GM12878 (cell line): ENCODE measurements around the gene TIMM50. TPM values are rescaled to one million over a fixed set of nuclear protein-coding genes. Genes with fewer than 3 reads are reported as not detected.

Experiments
- ASH2L ChIP-seq: fragments of 300-600, 200-600 bp; sonication (generic); IDR thresholded peaks from 2 replicates; pipeline ENCODE4 v1.6.1; 2017; ENCODE audit warnings: low read depth, mild to moderate bottlenecking, borderline replicate concordance
- CBX3 ChIP-seq: fragments of 200-600 bp; sonication (generic); IDR thresholded peaks from 2 replicates; pipeline ENCODE4 v1.6.1; 2016; ENCODE audit warnings: low read depth, borderline replicate concordance
- CEBPB ChIP-seq, 2 experiments: fragments of 150-350 bp in 1 of 2; IDR thresholded peaks; 2 replicates each; pipeline ENCODE4 v1.6.1; 2012 to 2014; ENCODE audit warnings: low read depth in 2 of 2, low read length in 2 of 2, borderline replicate concordance in 1 of 2, inconsistent platforms in 1 of 2
- EED ChIP-seq: sonication (generic); IDR thresholded peaks from 2 replicates; pipeline ENCODE4 v1.6.1; 2016; ENCODE audit warnings: antibody characterized with exemption, low read depth
- FOXM1 ChIP-seq: IDR thresholded peaks from 2 replicates; pipeline ENCODE4 v1.6.1; 2012; ENCODE audit warnings: low read depth, mild to moderate bottlenecking, inconsistent platforms, low read length, moderate library complexity
- HCFC1 ChIP-seq: fragments of 150-350 bp; IDR thresholded peaks from 2 replicates; pipeline ENCODE4 v1.6.1; 2014; ENCODE audit warnings: low read length
- IKZF1 ChIP-seq: fragments of 450-650 bp; conservative IDR thresholded peaks from 2 replicates; pipeline ENCODE4 v1.6.1; 2017; ENCODE audit warnings: antibody characterized with exemption, mild to moderate bottlenecking
- KAT2A ChIP-seq: conservative IDR thresholded peaks from 2 replicates; pipeline ENCODE4 v1.6.1; 2011; ENCODE audit warnings: low read depth, low read length; ENCODE audit not compliant: control insufficient read depth
- KDM1A ChIP-seq: fragments of 200-600 bp; sonication (generic); IDR thresholded peaks from 2 replicates; pipeline ENCODE4 v1.6.1; 2016; ENCODE audit warnings: borderline replicate concordance
- KLF5 ChIP-seq: fragments of 450-650 bp; IDR thresholded peaks from 2 replicates; pipeline ENCODE4 v1.6.1; 2014; ENCODE audit warnings: mild to moderate bottlenecking; ENCODE audit not compliant: partially characterized antibody
- MEF2A ChIP-seq: IDR thresholded peaks from 2 replicates; pipeline ENCODE4 v1.6.1; 2011; ENCODE audit warnings: low read depth, mild to moderate bottlenecking, low read length, moderate library complexity; ENCODE audit not compliant: insufficient read depth
- MTA2 ChIP-seq: fragments of 450-650 bp; IDR thresholded peaks from 2 replicates; pipeline ENCODE4 v1.6.1; 2016; ENCODE audit warnings: low read depth, mild to moderate bottlenecking, moderate library complexity
- NR2F1 ChIP-seq: fragments of 450-650 bp; conservative IDR thresholded peaks from 2 replicates; pipeline ENCODE4 v1.6.1; 2017; ENCODE audit warnings: mild to moderate bottlenecking
- PAX5 ChIP-seq: IDR thresholded peaks from 2 replicates; pipeline ENCODE4 v1.6.1; 2011; ENCODE audit warnings: low read depth, low read length, borderline replicate concordance
- POLR2AphosphoS2 ChIP-seq: IDR thresholded peaks from 2 replicates; pipeline ENCODE4 v1.6.1; 2011; ENCODE audit warnings: low read depth, mild to moderate bottlenecking, low read length, improper control_type of control experiment, moderate library complexity
- POLR2AphosphoS5 ChIP-seq: IDR thresholded peaks from 2 replicates; pipeline ENCODE4 v1.6.1; 2011; ENCODE audit warnings: mild to moderate bottlenecking, low read length, inconsistent platforms
- SIN3A ChIP-seq: IDR thresholded peaks from 2 replicates; pipeline ENCODE4 v1.6.1; 2012; ENCODE audit warnings: low read depth, low read length, improper control_type of control experiment
- SMC3 ChIP-seq: IDR thresholded peaks from 2 replicates; pipeline ENCODE4 v1.6.1; 2011; ENCODE audit warnings: low read length, improper control_type of control experiment, borderline replicate concordance
- TAF1 ChIP-seq: IDR thresholded peaks from 2 replicates; pipeline ENCODE4 v1.6.1; 2011; ENCODE audit warnings: mild to moderate bottlenecking, low read depth, low read length, borderline replicate concordance
- polyA plus RNA-seq, 11 experiments: library from polyadenylated mRNA; depleted of rRNA in 4 of 11; unstranded in 6 of 11; stranded (reverse) in 5 of 11; fragments of >200 nt; fragmentation: Nextera tagmentation in 4 of 11; fragmentation: Illumina TruSeq in 1 of 11; extraction: Ambion mirVana in 4 of 11; extraction: Trizol in 1 of 11; gene quantifications; 1 replicate in 1 of 11; 2 replicates in 10 of 11; pipeline versions ENCODE4 v1.2.1 to v1.2.3, GENCODE V29; 2011 to 2016; ENCODE audit warnings: inconsistent platforms in 2 of 11, missing spikeins in 2 of 11, low read depth in 1 of 11
- total RNA-seq, 4 experiments: library from RNA; depleted of rRNA in 3 of 4; stranded (reverse); fragments of >200 nt in 3 of 4; fragmentation: Illumina TruSeq in 1 of 4; extraction: Trizol in 1 of 4; gene quantifications; 2 replicates each; pipeline versions ENCODE4 v1.2.1 to v1.2.3, GENCODE V29; 2013 to 2021
- TF ChIP-seq, protein P1 (sequence below): fragments of 450-650 bp; IDR thresholded peaks from 2 replicates; pipeline ENCODE4 v1.6.1; 2017; ENCODE audit warnings: borderline replicate concordance
- TF ChIP-seq, protein P2 (sequence below): IDR thresholded peaks from 2 replicates; pipeline ENCODE4 v1.6.1; 2011; ENCODE audit warnings: borderline replicate concordance, low read depth, mild to moderate bottlenecking, moderate library complexity, mixed read lengths, low read length; ENCODE audit not compliant: insufficient read depth; ENCODE audit errors: extremely low read length
- TF ChIP-seq, protein P3 (sequence below): IDR thresholded peaks from 2 replicates; pipeline ENCODE4 v1.6.1; 2011; ENCODE audit warnings: mild to moderate bottlenecking, low read depth, low read length, moderate library complexity; ENCODE audit not compliant: insufficient replicate concordance
- TF ChIP-seq, protein P4 (sequence below): fragments of 450-650 bp; IDR thresholded peaks from 2 replicates; pipeline ENCODE4 v1.6.1; 2014; ENCODE audit warnings: mild to moderate bottlenecking
- TF ChIP-seq, protein P5 (sequence below): fragments of 450-650 bp; IDR thresholded peaks from 2 replicates; pipeline ENCODE4 v1.6.1; 2017; ENCODE audit warnings: mild to moderate bottlenecking, low read depth, inconsistent platforms; ENCODE audit not compliant: poor library complexity, severe bottlenecking
- TF ChIP-seq, protein P6 (sequence below): IDR thresholded peaks from 2 replicates; pipeline ENCODE4 v1.6.1; 2012; ENCODE audit warnings: low read depth, low read length, improper control_type of control experiment

Gene TIMM50
- total and polyA plus RNA-seq, 10 of the 15 experiments (the other 5 are each of a cell fraction or from before 2014, with no cell fraction given): 15.6 to 146 (median 101) TPM

DNA sequence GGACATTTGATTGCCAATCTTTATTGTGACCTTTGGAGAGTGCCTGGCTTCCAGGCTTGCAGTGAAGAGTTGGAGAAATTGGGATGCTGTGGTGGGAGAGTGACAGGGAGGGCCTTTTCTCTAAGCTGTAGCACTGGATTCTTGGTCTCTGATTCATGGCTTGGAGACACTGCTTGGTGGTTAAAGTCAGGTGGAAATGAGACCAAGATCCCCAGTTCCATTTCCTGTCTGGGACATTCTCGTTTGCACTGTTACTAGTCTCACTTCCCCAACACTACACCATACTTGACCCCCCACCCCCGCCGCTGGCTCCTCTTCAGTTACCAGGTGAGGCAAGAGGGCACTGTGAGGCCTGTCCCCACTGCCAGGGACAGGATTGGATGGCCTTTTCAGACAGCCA lies 32.4 kb upstream of the TIMM50 start (continued):
- TF ChIP-seq ASH2L: no peak
- TF ChIP-seq SMC3: no peak
- TF ChIP-seq, protein P1, sequence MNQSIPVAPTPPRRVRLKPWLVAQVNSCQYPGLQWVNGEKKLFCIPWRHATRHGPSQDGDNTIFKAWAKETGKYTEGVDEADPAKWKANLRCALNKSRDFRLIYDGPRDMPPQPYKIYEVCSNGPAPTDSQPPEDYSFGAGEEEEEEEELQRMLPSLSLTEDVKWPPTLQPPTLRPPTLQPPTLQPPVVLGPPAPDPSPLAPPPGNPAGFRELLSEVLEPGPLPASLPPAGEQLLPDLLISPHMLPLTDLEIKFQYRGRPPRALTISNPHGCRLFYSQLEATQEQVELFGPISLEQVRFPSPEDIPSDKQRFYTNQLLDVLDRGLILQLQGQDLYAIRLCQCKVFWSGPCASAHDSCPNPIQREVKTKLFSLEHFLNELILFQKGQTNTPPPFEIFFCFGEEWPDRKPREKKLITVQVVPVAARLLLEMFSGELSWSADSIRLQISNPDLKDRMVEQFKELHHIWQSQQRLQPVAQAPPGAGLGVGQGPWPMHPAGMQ: no peak
- TF ChIP-seq EED: peak; percentile 63
- no peak for TF ChIP-seq POLR2AphosphoS2
- TF ChIP-seq PAX5: no peak; the same call in 1 of the 2 replicates
- TF ChIP-seq TAF1: no peak
- TF ChIP-seq, protein P2, sequence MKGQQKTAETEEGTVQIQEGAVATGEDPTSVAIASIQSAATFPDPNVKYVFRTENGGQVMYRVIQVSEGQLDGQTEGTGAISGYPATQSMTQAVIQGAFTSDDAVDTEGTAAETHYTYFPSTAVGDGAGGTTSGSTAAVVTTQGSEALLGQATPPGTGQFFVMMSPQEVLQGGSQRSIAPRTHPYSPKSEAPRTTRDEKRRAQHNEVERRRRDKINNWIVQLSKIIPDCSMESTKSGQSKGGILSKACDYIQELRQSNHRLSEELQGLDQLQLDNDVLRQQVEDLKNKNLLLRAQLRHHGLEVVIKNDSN: no peak
- TF ChIP-seq SIN3A: no peak
- no peak for TF ChIP-seq POLR2AphosphoS5
- no peak for TF ChIP-seq HCFC1
- TF ChIP-seq, protein P3, sequence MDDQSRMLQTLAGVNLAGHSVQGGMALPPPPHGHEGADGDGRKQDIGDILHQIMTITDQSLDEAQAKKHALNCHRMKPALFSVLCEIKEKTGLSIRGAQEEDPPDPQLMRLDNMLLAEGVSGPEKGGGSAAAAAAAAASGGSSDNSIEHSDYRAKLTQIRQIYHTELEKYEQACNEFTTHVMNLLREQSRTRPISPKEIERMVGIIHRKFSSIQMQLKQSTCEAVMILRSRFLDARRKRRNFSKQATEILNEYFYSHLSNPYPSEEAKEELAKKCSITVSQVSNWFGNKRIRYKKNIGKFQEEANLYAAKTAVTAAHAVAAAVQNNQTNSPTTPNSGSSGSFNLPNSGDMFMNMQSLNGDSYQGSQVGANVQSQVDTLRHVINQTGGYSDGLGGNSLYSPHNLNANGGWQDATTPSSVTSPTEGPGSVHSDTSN: no peak
- TF ChIP-seq, protein P4, sequence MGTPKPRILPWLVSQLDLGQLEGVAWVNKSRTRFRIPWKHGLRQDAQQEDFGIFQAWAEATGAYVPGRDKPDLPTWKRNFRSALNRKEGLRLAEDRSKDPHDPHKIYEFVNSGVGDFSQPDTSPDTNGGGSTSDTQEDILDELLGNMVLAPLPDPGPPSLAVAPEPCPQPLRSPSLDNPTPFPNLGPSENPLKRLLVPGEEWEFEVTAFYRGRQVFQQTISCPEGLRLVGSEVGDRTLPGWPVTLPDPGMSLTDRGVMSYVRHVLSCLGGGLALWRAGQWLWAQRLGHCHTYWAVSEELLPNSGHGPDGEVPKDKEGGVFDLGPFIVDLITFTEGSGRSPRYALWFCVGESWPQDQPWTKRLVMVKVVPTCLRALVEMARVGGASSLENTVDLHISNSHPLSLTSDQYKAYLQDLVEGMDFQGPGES: no peak
- TF ChIP-seq KLF5: no peak
- TF ChIP-seq MEF2A: no peak
- TF ChIP-seq, protein P5, sequence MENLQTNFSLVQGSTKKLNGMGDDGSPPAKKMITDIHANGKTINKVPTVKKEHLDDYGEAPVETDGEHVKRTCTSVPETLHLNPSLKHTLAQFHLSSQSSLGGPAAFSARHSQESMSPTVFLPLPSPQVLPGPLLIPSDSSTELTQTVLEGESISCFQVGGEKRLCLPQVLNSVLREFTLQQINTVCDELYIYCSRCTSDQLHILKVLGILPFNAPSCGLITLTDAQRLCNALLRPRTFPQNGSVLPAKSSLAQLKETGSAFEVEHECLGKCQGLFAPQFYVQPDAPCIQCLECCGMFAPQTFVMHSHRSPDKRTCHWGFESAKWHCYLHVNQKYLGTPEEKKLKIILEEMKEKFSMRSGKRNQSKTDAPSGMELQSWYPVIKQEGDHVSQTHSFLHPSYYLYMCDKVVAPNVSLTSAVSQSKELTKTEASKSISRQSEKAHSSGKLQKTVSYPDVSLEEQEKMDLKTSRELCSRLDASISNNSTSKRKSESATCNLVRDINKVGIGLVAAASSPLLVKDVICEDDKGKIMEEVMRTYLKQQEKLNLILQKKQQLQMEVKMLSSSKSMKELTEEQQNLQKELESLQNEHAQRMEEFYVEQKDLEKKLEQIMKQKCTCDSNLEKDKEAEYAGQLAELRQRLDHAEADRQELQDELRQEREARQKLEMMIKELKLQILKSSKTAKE: no peak
- TF ChIP-seq KDM1A: no peak
- TF ChIP-seq KAT2A: no peak
- no peak for TF ChIP-seq FOXM1
- peak; percentile 72 for TF ChIP-seq NR2F1
- TF ChIP-seq, protein P6, sequence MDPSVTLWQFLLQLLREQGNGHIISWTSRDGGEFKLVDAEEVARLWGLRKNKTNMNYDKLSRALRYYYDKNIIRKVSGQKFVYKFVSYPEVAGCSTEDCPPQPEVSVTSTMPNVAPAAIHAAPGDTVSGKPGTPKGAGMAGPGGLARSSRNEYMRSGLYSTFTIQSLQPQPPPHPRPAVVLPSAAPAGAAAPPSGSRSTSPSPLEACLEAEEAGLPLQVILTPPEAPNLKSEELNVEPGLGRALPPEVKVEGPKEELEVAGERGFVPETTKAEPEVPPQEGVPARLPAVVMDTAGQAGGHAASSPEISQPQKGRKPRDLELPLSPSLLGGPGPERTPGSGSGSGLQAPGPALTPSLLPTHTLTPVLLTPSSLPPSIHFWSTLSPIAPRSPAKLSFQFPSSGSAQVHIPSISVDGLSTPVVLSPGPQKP: no peak
- TF ChIP-seq IKZF1: peak; percentile 90
- no peak for TF ChIP-seq CEBPB (IDR thresholded peaks at IDR 0.05; ENCODE audit: borderline replicate concordance in 1 of 2, low read depth in 2 of 2, low read length in 2 of 2)
- no peak for TF ChIP-seq CBX3
- TF ChIP-seq MTA2: peak; percentile 24; the same call in 1 of the 2 replicates
